HL-60/S4 treated with retinoic acid at 250 ng/mL for 4 days and 3 days (cell line): ENCODE measurements around the gene IL11RA.

Source experiments
- in situ Hi-C: fragments of 300-500 bp; cut with MboI; formaldehyde crosslinking; loops from 2 replicates; pipeline ENCODE4 v1.7.0; 2022; ENCODE audit warnings: low sequenced_read_pairs

The IL11RA gene

GRCh38 chr9:34652602-34653000 lies 616 bp downstream of the IL11RA start:
- in situ Hi-C loops = no loop called here

GRCh38 chr9:34653151-34654072 lies 1.4 kb downstream of the IL11RA start:
- in situ Hi-C loops = no loop called here

- in situ Hi-C loops = no loop called here
These were observed 2.5 kb downstream of the IL11RA start for GRCh38 chr9:34654323-34655051.

- in situ Hi-C loops = no loop called here
These were observed 3.4 kb downstream of the IL11RA start for GRCh38 chr9:34655394-34655793.

GRCh38 chr9:34656992-34657391 lies 5.0 kb downstream of the IL11RA start:
- in situ Hi-C loops = no loop called here

GRCh38 chr9:34658461-34658860 lies 6.5 kb downstream of the IL11RA start:
- in situ Hi-C loops = no loop called here

- in situ Hi-C loops = loop anchor here (10.0 kb wide), 1 partner anchor 55 kb away; no protein-coding TSS in a partner anchor
These were observed 7.7 kb downstream of the IL11RA start for GRCh38 chr9:34659592-34660253.

- in situ Hi-C loops = loop anchor here (10.0 kb wide), 1 partner anchor 58 kb away; no protein-coding TSS in a partner anchor
These were observed 10.7 kb downstream of the IL11RA start, which contains the start of gene CCL27 for GRCh38 chr9:34662526-34663302. TSS of gene CCL27 (minus strand) at chr9:34662657. CDS start at chr9:34662633, 24 bp downstream.

- in situ Hi-C loops = loop anchor here (10.0 kb wide), 1 partner anchor 58 kb away; no protein-coding TSS in a partner anchor
These were observed 11.3 kb downstream of the IL11RA start for GRCh38 chr9:34663303-34663605.

- in situ Hi-C loops = loop anchor here (10.0 kb wide), 1 partner anchor 60 kb away; no protein-coding TSS in a partner anchor
These were observed 12.5 kb downstream of the IL11RA start for GRCh38 chr9:34664281-34665066.

- in situ Hi-C loops = loop anchor here (10.0 kb wide), 1 partner anchor 60 kb away; no protein-coding TSS in a partner anchor
These were observed 13.0 kb downstream of the IL11RA start for GRCh38 chr9:34665067-34665380.

GRCh38 chr9:34665381-34666250 lies 13.6 kb downstream of the IL11RA start:
- in situ Hi-C loops = loop anchor here (10.0 kb wide), 1 partner anchor 61 kb away; no protein-coding TSS in a partner anchor

- in situ Hi-C loops = loop anchor here (10.0 kb wide), 1 partner anchor 65 kb away; no protein-coding TSS in a partner anchor
These were observed 18.0 kb downstream of the IL11RA start for GRCh38 chr9:34669809-34670562.

GRCh38 chr9:34671307-34671706 lies 19.3 kb downstream of the IL11RA start:
- in situ Hi-C loops = no loop called here

- in situ Hi-C loops = no loop called here
These were observed 22.5 kb downstream of the IL11RA start for GRCh38 chr9:34674440-34674839.

- in situ Hi-C loops = no loop called here
These were observed 23.2 kb downstream of the IL11RA start for GRCh38 chr9:34675048-34675714.

- in situ Hi-C loops = no loop called here
These were observed 23.9 kb downstream of the IL11RA start for GRCh38 chr9:34675869-34676268.
